ENCODE results near the gene ATF4. TPM values are rescaled to one million over a fixed set of nuclear protein-coding genes. Genes with fewer than 3 reads are reported as not detected.

The ATF4 gene
- total RNA-seq, 1 experiment from 2014 or later: 717 TPM

GRCh38 chr22:39480557-39480956 lies 39.8 kb upstream of the ATF4 start:
- Mint-ChIP-seq H3K27ac (ENCODE audit: low read depth, unreplicated experiment) (no peak overlapping the region), H3K4me3 (ENCODE audit: unreplicated experiment) (no peak overlapping the region), H3K36me3 (ENCODE audit: insufficient read depth, unreplicated experiment) (no peaks in the 10 kb centered on the region), H3K27me3 (ENCODE audit: insufficient read depth, unreplicated experiment) (no peaks in the 10 kb centered on the region), H3K4me1 (ENCODE audit: insufficient read depth, unreplicated experiment) (no peaks in the 10 kb centered on the region), H3K9me3 (ENCODE audit: unreplicated experiment) (no peaks in the 10 kb centered on the region)
- BruUV-seq (replicated peaks): no TSS peak
- TF ChIP-seq CTCF (IDR thresholded peaks at IDR 0.05; ENCODE audit: unreplicated experiment): no peak
- intact Hi-C loops (cut with micrococcal nuclease): no loop called here
- DNase-seq (ENCODE audit: unreplicated experiment): no peak
- CTCF ChIA-PET: no interaction called here
- POLR2A ChIA-PET: no interaction called here

GRCh38 chr22:39481054-39481453 lies 39.3 kb upstream of the ATF4 start:
- CTCF ChIA-PET: interaction anchor here (0.5 kb wide), 1 partner anchor 10 kb away, joined by 3 read pairs; no protein-coding TSS in a partner anchor
- intact Hi-C loops (cut with micrococcal nuclease): no loop called here
- Mint-ChIP-seq H3K9me3 (ENCODE audit: unreplicated experiment) (no peaks in the 10 kb centered on the region), H3K36me3 (ENCODE audit: insufficient read depth, unreplicated experiment) (no peaks in the 10 kb centered on the region), H3K4me3 (ENCODE audit: unreplicated experiment) (no peak overlapping the region), H3K27ac (ENCODE audit: low read depth, unreplicated experiment) (no peak overlapping the region), H3K27me3 (ENCODE audit: insufficient read depth, unreplicated experiment) (no peaks in the 10 kb centered on the region), H3K4me1 (ENCODE audit: insufficient read depth, unreplicated experiment) (no peaks in the 10 kb centered on the region)
- no peak for TF ChIP-seq CTCF (IDR thresholded peaks at IDR 0.05; ENCODE audit: unreplicated experiment)
- DNase-seq (ENCODE audit: unreplicated experiment): no peak
- no TSS peak for BruUV-seq (replicated peaks)
- POLR2A ChIA-PET: no interaction called here

- intact Hi-C loops (cut with micrococcal nuclease): no loop called here
- H3K27me3 Mint-ChIP-seq (ENCODE audit: insufficient read depth, unreplicated experiment): no peaks in the 10 kb centered on the region
- no peaks in the 10 kb centered on the region for H3K4me1 Mint-ChIP-seq (ENCODE audit: insufficient read depth, unreplicated experiment)
- no peak overlapping the region for H3K4me3 Mint-ChIP-seq (ENCODE audit: unreplicated experiment)
- no peak for DNase-seq (ENCODE audit: unreplicated experiment)
- BruUV-seq (replicated peaks): no TSS peak
- POLR2A ChIA-PET: interaction anchor here (2.3 kb wide), 1 partner anchor 38 kb away, joined by 8 read pairs; the partner anchor contains the start of gene ATF4
- CTCF ChIA-PET: interaction anchor here (0.5 kb wide), 1 partner anchor 10 kb away, joined by 3 read pairs; no protein-coding TSS in a partner anchor
- no peak overlapping the region for H3K27ac Mint-ChIP-seq (ENCODE audit: low read depth, unreplicated experiment)
- no peak for TF ChIP-seq CTCF (IDR thresholded peaks at IDR 0.05; ENCODE audit: unreplicated experiment)
- H3K9me3 Mint-ChIP-seq (ENCODE audit: unreplicated experiment): no peaks in the 10 kb centered on the region
- H3K36me3 Mint-ChIP-seq (ENCODE audit: insufficient read depth, unreplicated experiment): no peaks in the 10 kb centered on the region
Observed at GRCh38 chr22:39481595-39481994, 38.8 kb upstream of the ATF4 start.

- CTCF ChIA-PET: interaction anchor here (0.6 kb wide), 2 partner anchors 58 to 636 kb away, joined by 3 to 4 read pairs; no protein-coding TSS in a partner anchor
- DNase-seq (ENCODE audit: unreplicated experiment): no peak
- Mint-ChIP-seq H3K4me1 (ENCODE audit: insufficient read depth, unreplicated experiment) (no peaks in the 10 kb centered on the region), H3K36me3 (ENCODE audit: insufficient read depth, unreplicated experiment) (no peaks in the 10 kb centered on the region), H3K27me3 (ENCODE audit: insufficient read depth, unreplicated experiment) (no peaks in the 10 kb centered on the region), H3K9me3 (ENCODE audit: unreplicated experiment) (no peaks in the 10 kb centered on the region), H3K4me3 (ENCODE audit: unreplicated experiment) (no peak overlapping the region), H3K27ac (ENCODE audit: low read depth, unreplicated experiment) (no peak overlapping the region)
- BruUV-seq (replicated peaks): no TSS peak
- no peak for TF ChIP-seq CTCF (IDR thresholded peaks at IDR 0.05; ENCODE audit: unreplicated experiment)
- intact Hi-C loops (cut with micrococcal nuclease): no loop called here
- POLR2A ChIA-PET: interaction anchor here (0.6 to 2.3 kb wide), 3 partner anchors 37 to 1469 kb away, joined by 3 to 8 read pairs (median 3); partner anchors contain the start of genes ATF4 and TAB1
Observed at GRCh38 chr22:39482768-39483167, 37.6 kb upstream of the ATF4 start.

Data from MCF 10A (cell line).